NCI-H187 treated with DMSO at 0.1 percent for 48 hours (cell line): ENCODE measurements around the gene SH3TC1.

ENCODE experiments used
- DNase-seq: peaks from one replicate; lab custom pipeline; 2025; lab: John Stamatoyannopoulos, UW

The SH3TC1 gene

DNA sequence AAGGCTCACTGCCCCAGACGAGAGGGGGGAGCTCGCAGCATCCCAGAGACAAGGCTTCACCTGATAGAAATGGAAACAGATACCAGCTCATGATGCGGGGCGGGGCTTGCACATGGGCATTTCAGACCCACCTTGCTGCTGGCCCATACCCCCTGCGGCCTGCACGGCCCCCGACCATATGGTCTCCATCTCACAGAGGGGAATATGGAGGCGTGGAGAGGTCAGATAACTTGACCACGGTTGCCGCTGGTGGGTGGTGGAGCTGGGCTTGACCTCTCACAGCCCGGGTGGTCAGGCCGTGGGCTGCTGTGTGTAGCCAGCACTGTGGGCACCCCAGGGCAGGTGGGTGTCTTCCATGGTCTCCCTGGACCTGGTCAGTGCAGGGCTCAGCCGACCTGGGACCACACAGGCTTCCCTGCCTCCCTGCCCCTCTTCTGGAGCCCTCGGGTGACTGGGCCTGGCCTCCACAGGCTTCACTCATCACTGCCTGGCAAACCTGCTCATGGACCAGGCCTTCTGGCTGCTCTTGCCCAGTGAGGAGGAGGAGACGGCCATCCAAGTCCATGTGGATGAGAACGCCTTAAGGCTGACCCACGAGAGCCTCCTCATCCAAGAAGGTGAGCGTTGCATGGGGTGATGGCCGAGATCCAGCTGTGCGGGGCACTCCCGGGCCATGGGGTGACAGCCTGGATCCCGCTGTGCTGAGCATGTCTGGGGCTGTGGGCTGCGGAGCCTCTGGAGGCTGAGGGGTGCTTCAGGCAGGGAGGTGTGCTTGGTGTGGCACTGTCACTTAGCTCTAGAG is 16.8 kb downstream of the SH3TC1 start:
- DNase-seq = no peak

DNA sequence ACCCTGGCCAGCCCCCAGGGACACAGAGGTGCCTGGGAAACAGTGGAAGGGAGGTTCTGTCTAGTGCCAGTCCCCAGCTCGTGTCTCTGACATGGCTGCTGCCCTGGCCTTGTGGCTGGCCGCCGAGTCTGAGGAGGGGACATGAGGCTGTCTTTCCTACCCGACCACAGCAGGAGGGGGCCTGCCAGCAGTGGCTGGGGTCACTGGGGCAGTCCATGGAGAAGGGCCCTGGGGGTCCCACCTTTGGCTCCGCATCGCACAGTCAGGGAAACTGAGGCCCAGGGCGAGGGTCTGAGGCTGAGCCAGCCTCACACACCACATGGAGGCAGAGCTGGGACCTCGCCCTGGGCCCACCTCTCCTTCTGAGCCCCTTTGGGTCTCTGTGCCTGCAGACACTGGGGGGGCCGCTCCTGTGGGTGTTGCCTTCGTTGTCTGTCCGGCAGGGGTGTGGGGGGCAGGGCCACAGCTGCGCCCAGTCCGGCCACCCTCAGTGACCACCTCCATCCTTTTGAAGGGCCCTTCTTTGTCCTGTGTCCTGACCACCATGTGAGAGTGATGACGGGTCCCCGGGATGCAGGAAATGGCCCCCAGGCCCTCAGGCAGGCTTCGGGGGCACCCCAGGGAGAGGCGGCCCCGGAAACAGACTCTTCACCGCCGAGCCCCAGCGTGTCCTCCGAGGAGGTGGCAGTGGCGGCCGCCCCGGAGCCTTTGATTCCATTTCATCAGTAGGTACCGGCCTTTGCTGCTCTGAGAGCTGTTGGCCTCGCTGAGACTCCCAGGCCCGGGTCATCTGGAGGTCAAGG is 17.6 kb downstream of the SH3TC1 start:
- DNase-seq = no peak

DNA sequence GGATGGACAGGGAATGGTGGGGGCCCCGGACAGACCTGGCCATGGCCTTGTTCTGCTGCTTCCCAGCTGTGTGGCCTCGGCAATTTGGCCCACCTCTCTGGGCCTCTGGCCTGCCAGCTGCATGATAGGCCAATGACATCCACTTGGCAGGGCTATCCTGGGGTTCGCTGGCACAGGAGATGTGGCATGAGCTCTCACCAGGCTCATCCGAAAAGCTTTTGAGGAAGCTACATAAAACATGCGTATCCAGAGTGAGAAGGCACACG is 18.1 kb downstream of the SH3TC1 start:
- DNase-seq = no peak

DNA sequence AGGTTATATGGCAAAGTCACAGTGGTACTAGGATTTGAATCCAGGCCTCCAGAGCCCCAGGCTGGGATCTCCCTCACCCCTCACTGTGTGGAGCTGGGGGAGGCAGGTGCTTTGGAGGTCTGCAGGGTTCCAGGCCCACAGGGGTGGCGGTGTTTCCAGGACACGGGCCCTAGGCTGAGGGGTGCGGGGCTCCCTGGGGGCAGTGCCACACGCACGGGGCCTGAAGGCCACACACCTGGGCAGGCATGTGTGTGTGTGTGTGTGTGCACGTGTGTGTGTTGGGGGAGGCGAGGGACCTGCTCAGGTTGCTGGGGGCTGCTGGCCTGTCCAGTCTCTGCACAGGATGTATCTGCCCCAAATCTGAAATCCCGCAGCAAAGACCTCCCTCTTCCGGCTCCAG is 18.8 kb downstream of the SH3TC1 start:
- DNase-seq = no peak

DNA sequence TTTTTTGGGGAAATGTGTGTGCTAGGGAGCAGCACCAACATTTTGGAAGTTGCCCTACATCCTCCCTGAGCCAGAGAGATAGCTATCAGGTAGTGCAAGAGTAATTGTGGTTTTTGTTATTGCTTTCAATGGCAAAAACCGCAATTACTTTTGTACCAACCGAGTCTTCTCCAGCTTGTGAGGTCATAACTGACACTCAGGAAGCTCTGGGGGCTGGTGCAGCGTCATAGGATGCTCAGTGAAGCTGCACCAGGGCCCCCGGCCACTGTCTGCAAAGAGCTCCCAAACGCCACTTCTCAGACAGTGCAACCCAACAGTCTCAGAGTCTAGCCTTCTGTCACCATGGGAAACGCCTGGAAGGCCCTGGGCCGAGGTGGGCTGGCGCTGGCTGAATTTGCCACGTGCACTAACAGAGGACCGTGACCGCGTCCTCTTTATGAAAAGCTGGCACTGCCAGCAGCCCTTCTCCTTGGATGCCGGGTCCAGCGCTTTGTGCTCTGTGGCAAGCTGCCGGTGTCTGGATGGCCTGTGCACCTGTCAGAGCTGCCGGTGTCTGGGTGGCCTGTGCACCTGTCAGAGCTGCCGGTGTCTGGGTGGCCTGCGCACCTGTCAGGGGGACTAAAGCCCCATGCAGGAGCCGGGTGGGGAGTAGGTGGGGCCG is 19.4 kb downstream of the SH3TC1 start:
- no peak for DNase-seq

DNA sequence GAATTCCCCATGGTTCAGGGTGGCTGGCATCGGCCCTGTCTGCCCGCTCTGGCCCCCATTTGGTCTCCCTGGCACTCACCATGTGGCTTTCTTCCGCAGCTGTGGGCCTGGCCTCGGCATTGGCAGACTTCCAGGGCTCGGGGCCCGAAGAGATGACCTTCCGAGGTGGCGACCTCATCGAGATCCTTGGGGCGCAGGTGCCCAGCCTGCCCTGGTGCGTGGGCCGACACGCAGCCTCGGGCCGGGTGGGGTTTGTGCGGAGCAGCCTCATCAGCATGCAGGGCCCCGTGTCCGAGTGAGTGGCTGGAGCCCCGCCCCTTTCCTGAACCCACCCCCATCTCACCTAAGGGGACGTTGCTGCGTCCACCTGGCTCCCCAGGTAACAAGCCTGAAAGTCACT is 20.1 kb downstream of the SH3TC1 start:
- no peak for DNase-seq

DNA sequence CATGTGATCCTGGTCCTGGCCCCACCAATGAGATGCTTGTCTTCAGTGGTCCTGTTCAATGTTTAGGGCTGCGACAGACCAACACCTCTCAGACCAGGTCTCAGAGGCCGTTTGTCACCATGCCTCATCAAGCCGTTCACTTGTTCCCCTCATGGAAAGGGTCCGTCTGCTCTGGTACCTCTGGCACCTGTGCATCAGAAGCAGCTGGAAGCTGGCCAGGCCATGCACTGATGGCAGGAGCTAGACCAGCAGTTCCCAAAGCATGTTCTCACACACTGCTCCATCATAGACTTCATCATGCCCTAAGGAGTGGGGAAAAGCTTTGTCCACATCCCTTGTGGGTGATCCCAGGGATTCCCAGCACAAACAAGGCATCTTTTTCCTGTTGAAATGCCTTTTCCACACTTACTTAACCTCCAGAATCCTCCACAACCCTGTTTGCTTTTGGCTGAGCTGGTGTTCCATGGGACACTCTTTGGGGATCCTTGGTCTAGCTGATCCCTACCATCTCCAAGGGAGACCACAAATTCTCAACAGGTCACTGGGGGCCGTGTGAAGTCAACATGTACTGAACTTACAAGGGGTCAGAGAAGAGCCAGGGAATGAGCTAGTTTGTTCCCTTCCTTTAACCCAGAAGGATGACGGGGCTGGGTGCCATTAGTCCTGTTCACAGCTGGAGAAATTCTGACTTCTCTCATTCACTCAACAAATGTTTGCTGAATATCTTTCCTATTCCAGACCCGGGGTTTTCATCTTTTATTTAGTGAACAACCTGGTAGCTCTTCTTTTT is 21.8 kb downstream of the SH3TC1 start:
- no peak for DNase-seq

DNA sequence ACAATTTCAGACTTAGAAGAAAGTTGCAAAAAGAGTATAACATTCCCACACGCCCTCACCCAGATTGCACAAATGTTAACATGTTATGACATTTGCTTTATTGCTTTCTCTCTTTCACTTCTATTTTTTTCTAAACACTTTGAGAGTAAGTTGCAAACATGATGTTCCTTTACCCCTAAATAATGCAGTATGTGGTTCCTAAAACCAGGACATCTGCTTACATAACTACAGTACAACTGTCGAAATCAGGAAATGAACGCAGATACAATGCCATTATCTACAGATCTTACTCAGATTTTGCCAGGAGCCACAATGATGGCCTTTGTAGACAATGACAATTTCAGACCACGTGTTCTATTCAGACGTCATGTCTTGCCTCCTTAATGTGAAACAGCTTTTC is 22.4 kb downstream of the SH3TC1 start:
- no peak for DNase-seq

DNA sequence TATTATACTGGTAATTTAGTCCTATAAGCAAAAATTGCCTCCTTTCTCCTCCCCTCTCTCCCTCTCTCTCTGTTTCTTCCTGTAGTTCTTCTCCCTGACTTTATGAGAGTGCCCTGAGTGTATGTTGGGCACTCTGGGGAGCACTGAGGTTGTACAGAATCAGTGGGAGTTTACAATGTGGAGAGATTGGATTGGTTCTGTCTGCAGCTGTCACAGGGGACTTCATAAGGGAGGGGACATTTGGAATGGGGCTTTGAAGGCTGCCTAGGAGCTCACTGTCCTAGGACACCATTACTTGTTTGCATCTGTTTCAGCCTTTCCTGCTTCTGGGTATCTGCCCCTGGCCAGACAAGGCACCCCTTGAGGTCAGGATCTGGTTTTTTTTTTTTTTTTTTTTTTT is 22.9 kb downstream of the SH3TC1 start:
- DNase-seq = no peak

DNA sequence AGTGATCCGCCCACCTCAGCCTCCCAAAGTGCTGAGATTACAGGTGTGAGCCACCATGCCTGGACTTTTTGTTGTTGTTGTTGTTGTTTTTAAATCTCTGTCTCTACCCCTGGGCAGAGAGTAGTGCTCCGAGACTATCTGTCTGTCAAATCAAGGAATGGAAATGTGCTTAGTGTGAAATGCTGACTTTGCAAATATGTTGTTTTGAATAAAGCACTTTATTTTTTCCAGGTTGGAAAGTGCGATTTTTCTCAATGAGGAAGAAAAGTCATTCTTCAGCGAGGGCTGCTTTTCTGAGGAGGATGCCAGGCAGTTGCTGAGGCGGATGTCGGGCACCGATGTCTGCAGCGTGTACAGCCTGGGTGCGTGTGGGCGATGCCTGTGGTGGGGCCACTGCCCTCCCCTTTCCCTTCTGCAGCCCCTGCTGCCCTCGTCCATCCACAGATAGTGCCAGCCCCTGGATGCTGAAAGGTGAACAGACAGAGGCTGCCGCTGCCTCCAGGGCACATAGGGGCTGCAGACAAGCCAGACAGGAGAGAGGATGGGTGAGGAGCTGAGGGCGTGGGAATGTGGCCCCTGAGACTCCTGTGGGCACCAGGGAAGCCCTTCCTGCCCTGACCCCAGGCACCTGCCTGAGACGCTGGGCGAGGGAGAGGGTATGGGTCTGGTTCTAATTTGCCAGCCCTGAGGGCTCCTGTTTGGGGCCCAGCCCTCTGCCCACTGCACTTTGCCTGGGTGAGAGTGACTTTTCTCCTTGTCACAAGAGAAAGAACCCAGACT is 23.7 kb downstream of the SH3TC1 start:
- no peak for DNase-seq

DNA sequence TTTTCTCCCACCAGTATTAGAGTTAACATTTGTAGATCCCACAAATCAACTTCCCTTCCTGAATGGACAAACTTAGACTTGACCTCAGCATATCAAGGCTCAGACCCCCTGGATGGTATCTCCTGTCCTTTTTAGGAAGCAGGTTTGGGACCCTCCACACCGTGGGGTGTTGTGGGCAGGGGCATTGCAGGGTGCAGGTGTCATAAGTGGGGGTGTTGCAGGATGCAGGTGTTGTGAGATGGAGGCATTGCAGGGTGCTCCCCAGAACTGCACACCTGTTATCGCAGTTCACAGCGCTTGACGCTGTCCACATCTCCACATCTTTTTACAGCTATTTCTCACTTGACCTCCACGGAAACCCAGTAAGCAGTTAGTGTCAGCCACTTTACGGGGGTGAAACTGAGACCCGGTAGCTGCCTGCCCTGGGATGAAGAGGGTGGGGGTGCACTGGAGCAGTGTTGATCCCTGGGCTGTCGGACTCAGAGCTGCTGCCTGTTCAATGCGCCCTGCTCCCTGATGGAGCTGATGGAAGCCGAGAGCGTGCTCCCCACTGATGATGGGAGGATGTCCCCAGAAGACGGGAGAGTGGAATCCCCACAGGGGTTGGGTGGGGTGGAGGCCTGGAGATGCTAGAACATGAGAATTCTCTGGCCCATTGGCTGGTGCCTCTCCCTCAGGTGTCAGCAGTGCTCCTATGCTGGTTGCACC is 25.3 kb downstream of the SH3TC1 start:
- DNase-seq = no peak

DNA sequence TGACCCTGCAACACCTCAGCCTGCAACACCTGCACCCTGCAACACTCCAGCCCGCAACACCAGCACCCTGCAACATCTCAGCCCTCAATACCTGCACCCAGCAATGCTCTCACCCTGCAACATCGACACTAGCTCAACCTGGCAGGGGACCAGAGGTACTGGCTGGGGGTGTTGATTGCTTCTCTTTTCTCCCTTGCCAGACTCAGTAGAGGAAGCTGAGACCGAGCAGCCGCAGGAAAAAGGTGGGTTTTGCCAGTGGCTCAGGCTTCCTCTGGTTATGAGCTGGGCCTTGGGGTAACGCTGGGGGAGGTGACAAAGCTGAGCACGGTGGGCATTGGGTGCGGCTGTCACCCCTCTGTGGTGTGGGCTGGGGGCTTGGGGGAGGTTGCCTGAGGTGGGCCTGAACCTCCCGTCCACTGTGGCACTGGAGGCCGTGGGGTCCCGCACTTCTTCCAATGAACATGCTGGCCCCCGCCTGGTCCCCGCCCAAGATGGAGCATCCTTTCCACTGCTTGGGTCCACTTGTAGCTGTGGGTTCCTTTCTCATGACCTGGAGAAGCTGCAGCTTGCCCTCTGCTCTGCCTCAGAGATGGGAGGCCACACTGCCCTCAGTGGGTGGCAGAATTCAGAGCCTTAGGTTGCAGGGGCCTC is 26.0 kb downstream of the SH3TC1 start:
- DNase-seq = no peak

DNA sequence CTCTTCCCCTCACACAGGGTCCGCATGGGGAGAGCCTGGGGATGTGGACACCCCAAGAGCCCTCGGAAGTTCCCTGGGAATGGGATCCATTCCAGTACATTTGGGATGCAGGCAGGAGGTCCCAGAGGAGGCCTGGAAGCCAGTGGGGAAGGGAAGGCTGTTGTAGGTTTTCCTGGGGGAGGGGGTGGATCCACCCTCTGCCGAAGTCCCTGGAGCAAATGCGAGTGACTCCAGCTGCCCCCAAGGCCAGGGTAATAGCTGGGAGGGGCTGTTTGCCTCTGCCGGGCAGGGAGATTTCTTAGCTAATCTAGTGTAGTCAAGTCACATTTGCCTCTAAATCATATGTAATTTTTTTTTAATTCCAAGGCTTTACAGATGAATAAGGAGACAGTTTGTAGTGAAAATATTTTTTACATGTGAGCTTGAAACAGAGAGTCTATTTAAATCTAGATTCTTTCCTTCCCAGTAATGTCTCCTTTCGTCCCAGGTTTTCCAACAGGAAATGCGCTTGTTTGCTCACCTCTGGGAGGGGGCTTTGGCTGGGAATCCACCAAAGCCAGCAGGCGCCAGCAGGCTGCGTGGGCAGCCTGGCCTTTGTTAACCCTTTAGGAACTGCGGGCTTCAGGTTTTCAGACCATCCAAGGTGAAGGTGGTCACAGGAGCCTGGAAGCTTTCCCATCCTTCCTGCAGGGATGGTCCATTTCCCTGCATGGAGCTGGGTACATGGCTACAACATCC is 26.8 kb downstream of the SH3TC1 start:
- no peak for DNase-seq

DNA sequence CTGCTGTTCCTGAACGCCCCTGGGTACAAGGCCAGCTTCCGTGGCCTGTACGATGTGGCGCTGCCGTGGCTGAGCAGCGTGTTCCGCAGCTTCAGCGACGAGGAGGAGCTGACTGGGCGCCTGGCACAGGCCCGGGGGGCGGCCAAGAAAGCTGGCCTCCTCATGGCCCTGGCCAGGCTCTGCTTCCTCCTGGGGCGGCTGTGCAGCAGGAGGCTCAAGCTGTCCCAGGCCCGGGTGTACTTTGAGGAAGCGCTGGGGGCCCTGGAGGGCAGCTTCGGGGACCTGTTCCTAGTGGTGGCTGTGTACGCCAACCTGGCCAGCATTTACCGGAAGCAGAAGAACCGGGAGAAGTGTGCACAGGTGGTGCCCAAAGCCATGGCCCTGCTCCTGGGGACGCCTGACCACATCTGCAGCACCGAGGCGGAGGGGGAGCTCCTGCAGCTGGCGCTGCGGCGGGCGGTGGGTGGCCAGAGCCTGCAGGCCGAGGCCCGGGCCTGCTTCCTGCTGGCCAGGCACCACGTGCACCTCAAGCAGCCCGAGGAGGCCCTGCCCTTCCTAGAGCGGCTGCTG is 28.2 kb downstream of the SH3TC1 start:
- DNase-seq = no peak

DNA sequence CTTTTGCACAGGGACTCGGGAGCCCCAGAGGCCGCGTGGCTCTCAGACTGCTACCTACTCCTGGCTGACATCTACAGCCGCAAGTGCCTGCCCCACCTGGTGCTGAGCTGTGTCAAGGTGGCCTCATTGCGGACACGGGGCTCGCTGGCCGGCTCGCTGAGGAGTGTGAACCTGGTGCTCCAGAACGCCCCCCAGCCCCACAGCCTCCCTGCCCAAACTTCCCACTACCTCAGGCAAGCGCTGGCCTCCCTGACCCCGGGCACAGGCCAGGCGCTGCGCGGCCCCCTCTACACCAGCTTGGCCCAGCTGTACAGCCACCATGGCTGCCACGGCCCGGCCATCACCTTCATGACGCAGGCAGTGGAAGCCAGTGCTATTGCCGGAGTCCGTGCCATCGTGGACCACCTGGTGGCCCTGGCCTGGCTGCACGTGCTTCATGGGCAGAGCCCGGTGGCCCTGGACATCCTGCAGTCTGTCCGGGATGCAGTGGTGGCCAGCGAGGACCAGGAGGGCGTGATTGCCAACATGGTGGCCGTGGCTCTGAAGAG is 28.8 kb downstream of the SH3TC1 start:
- no peak for DNase-seq

DNA sequence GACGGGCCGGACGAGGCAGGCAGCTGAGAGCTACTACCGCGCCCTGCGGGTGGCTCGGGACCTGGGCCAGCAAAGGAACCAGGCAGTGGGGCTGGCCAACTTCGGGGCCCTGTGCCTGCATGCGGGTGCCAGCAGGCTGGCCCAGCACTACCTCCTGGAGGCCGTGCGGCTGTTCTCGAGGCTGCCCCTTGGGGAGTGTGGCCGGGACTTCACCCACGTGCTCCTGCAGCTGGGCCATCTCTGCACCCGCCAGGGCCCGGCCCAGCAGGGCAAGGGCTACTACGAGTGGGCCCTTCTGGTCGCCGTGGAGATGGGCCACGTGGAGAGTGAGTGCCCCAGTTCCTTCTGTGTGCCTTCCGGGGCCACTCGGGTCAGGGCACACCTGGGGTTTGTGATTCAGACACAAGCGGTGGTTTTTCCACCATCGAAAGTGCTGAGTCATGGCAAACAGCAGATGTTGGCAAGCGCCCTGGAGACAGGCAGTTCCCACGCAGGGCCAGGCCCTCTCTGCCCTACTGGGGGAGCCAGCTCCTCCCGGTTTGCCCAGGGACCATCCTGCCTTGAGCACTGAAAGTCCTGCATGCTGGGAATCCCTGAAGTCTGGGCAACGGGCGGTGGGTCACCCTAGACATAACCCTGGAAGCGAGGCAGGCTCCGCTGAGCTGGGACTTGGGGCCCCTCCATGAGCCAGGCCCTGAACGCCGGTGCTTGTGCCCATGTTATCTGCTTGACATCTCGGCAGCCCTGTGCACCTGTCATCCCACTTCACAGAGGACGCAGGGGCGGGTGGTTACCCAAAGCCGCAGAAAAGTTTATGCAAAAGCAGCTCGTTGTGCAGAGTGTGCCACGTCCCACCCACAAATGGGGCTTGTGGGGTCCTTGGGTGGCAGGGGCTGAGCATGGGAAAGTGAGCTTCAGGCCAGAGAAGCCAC is 29.5 kb downstream of the SH3TC1 start:
- no peak for DNase-seq

DNA sequence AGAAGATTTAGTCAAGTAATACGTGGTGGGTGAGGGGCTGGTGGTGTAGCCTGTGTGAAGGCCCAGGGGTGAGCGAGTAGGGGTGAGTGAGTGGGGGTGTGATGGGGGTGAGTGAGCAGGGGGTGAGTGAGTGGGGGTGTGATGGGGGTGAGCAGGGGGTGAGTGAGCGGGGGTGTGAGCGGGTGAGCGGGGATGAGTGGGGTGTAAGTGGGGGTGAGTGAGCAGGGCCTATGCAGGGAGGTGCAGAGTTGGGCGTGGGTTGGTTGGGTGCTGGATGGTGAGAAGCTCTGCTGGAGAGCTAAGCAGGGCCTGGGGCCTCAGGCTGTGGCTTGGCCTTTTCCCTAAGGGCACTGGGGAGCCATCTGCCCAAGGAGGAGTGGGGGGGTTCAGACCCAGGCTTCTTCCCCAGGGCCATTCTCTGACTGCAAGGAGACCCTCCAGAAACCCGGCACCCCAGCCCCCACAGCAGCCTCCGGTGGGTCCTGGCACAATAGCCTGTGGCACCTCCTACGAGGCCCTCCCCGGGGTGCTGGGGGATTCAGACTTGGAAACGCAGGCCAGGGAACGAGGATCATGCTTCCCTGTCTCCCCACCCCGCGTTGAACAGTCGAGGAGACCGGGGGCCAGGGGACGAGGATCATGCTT is 30.4 kb downstream of the SH3TC1 start:
- DNase-seq = no peak
